Caki2 (cell line): Measurements from ENCODE around the gene FAM162A. TPM values are rescaled to one million over a fixed set of nuclear protein-coding genes. Genes with fewer than 3 reads are reported as not detected.

Source experiments
- DNase-seq: peaks from one replicate; pipeline ENCODE4 v3.0.0-alpha.2; 2015; ENCODE audit warnings: low read depth
- in situ Hi-C: cut with HindIII; loops from 2 replicates; pipeline ENCODE4 v1.10.0; 2016; ENCODE audit warnings: low sequenced_read_pairs, low pct_unique_long_range_greater_than_20kb, mixed read lengths
- total RNA-seq: library from RNA; depleted of rRNA; stranded (reverse); fragments of >200 nt; shearing (Covaris generic); gene quantifications from 2 replicates; pipeline ENCODE4 v1.2.3, GENCODE V29; 2014; ENCODE audit warnings: low replicate concordance

Gene FAM162A
- total RNA-seq, 1 experiment from 2014 or later: 36.5 TPM

GRCh38 chr3:122374034-122374433 lies 9.9 kb upstream of the FAM162A start:
- DNase-seq: no peak
- in situ Hi-C loops: no loop called here

DNA sequence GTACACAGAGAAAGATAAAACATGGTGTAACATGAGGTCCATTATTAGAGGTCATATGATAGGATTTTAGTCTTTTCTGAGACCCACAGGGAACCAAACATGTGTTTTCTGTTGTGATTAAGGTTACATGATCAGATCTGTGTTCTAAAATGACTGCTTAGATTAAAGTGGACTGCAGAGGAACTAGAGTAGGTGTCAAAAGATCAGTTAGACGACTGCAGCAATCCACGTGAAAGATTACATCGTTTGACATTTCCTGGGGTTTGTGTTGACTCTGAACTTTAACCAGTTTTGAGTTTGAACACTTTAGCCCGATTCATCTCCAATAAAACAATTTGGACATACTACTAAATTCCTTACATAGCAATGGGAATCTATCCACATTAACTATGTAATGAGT lies 6.0 kb upstream of the FAM162A start:
- DNase-seq: no peak
- in situ Hi-C loops: no loop called here

DNA sequence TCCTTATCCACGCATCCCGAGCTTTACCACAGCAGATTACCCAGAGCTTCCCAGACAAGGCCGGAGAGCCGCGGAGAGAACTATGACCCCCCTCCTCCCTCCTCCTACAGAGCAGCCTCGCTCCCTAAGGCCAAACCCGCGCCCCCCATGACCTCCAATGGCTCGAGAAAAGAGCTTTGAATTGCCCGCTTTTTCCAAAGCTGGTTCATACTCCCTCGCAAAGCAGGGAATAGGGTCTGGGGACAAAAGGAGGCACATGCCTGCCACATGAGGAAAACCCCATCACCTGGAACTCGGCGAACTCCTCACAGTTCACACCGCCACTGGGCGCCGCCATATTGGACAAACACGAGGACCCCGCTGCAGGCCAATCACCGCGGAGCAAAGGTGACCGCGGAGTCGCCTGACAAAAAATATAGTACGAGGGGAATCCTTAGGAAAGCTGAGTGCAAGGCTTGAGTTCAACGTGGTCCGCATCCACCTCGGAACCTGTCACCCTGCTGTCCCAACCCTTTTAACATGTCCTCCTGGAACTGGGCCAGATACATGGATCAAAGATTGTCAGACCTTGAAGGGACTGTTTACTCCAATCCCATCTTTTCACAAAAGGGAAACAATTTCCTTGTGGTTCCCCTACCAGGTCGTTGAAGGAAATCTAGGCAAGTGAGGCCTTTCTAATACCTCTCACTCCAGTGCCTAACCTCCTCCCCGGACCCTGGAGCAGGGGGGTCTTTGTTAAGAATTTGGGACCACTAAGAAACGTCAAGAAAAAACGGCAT lies 905 bp upstream of the FAM162A start, which contains the start of gene MIX23:
MIX23 (minus strand) TSS at position 344 of the 779 bp plus-strand sequence; CDS start at position 337, 7 bp downstream.
- in situ Hi-C loops: no loop called here
- DNase-seq: peak; percentile 82

- DNase-seq: no peak
- in situ Hi-C loops: no loop called here
Measured at GRCh38 chr3:122387709-122388108, 3.7 kb downstream of the FAM162A start.

- in situ Hi-C loops: no loop called here
- no peak for DNase-seq
Measured at GRCh38 chr3:122389197-122389596, 5.2 kb downstream of the FAM162A start.

DNA sequence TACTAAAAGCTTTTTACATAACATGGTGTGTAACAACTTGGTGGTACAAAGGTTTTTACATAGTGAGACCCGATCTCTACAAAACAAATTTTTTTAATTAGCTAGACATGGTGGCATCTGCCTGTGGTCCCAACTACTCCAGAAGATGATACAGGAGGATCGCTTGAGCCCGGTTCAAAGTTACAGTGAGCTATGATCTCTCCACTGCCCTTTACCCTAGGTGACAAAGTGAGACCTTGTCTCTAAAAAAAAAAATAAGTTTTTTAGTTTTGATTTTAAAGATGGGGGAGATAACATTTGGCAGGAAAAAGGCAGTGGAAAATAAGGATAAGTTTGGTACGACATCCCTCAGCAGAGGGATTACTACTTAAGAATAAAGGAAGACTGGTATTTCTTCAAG lies 5.9 kb downstream of the FAM162A start:
- in situ Hi-C loops: no loop called here

DNA sequence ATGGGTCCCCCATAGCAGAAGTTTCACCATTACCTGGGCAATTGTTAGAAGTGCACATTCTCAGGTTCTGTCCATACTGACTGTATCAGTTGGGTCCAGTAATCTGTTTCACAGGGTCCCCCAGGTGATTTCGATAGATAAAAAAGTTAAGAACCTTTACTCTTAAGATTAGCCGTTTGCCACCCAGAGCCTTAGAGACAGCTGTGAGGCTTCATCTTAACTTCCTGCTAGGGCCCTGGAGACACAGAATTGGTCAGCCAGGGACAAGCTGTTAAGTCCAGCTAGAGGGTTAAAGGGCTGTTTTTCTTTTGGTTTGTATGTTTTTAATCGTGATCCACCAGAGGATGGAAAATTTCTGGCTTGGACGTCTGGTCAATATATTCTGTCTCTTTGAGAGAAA lies 6.7 kb downstream of the FAM162A start:
- in situ Hi-C loops: no loop called here
- no peak for DNase-seq

More for the DNA sequence above, 5.9 kb downstream of the FAM162A start:
- no peak for DNase-seq

DNA sequence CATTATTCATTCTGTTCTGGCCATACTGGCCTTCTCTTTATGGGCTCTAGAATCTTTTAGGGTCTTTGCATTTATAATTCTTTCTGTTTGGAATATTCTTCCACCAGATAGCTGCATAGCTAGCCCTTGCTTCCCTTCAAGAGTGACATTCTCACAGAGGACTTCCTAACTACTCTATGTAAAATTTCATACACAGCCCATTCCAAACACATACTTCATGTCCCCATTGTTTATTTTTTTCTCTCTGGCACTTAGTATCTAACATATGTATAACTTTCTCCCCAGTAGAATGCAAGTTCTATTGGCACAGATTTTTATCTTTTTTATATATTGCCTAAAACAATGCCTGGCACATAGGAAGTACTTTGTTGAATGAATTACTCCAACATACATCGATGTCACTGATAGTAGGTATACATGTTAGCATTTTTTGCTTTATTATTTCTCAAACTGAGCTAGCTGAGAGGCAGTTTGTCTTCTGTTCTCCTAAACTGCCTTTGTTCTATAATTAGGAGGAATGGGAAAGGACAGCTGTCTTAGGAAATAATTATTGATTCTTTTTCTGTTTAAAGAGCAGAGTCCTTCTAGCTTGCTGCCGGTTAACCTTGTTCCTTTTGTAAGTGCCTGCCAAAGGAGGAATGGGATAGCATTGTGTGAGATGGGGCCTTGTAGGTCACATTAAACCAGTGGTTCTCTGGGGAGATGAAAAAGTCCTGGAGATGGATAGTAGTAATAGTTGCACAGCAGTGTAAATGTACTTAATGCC lies 7.9 kb downstream of the FAM162A start:
- in situ Hi-C loops: no loop called here
- no peak for DNase-seq

DNA sequence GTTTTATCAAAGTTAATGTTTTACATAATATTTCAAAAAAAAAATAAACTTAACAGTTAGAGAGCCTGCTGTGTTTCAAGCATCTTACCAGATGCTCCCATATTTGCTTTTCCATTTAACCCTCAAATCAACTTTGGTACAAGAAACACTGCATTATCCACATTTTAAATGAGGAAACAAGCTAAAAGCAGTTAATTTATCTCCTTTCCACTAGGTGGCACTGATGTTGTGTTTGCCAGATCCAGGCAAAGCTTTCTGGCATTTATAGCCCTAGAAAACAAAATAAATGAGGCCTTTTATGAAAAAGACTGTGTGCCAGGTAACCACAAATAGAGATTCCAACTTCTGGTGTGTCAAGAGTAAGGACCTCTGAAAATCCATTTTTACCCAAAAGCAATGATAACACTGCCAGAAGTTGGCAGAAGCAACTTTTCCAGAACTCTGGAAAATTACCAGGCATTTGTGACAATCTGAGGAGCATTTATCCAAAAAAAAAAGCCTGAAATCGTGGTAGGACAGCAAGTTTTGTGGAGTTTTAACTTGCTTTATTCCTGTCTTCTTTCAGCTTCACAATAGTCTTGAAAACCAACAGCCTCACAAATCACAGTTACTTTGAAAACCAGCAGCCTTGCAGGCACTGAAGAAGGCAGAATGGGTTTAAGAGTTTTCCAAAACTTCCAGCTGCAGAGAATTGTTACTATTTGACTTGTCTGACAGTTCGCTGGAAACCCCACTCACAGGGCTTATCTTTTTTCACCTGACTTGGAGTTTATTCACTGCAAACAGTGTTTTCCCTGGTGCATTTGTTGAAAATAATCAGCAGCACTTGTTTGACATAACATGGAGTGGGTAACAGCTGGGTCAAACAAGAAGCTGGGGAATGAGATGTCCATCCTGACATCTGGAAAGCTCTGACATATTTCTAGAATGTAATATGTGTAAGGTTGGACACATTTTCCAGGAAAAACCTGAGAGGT lies 9.2 kb downstream of the FAM162A start:
- in situ Hi-C loops: no loop called here
- peak; percentile 8 for DNase-seq

- DNase-seq: no peak
- in situ Hi-C loops: no loop called here
Measured at GRCh38 chr3:122394173-122394572, 10.2 kb downstream of the FAM162A start.

DNA sequence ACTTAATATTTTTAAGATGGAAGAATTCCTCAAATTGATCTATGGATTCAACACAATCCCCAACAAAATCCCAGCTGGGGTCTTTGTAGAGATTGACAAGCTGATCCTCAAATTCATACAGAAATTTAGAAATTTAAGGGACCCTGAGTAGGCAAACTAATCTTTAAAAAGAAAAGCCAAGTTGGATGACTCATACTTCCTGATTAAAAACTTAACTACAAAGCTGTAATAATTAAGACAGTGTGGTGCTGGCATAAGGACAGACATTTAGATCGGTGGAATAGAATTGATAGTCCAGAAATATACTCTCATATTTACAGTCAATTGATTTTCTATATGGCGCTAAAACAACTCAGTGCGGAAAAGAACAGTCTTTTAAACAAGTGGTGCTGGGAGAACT lies 11.6 kb downstream of the FAM162A start:
- DNase-seq: no peak
- in situ Hi-C loops: no loop called here

DNA sequence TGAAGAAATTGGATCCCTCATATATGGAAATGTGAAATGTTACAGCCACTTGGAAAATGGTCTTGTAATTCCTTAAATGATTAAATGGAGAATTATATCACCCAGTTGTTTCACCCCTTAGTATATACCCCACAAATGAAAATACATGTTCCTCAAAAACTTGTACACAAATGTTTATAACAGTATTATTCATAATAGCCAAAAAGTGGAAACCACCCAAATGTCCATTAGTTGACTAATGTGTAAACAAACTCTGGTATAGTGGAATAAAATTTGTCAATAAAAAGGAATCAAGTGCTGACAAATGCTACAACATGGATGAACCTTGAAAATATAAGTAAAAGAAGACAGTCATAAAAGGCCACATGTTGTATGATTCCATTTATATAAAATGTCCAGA lies 12.5 kb downstream of the FAM162A start:
- in situ Hi-C loops: no loop called here
- no peak for DNase-seq

GRCh38 chr3:122397201-122397600 lies 13.2 kb downstream of the FAM162A start:
- in situ Hi-C loops: no loop called here
- no peak for DNase-seq

DNA sequence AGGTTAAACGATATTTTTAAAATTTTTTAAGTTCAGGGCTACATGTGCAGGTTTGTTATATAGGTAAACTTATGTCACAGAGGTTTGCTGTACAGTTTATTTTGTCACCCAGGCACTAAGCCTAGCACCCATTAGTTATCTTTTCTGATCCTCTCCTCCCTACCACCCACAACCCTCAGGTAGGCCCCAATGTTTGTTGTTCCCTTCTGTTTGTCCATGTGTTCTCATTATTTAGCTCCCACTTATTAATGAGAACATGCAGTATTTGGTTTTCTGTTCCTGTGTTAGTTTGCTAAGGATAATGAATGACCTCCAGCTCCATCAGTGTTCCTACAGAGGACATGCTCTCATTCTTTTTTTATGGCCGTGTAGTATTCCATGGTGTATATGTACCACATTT lies 14.9 kb downstream of the FAM162A start:
- in situ Hi-C loops: no loop called here
- DNase-seq: no peak

DNA sequence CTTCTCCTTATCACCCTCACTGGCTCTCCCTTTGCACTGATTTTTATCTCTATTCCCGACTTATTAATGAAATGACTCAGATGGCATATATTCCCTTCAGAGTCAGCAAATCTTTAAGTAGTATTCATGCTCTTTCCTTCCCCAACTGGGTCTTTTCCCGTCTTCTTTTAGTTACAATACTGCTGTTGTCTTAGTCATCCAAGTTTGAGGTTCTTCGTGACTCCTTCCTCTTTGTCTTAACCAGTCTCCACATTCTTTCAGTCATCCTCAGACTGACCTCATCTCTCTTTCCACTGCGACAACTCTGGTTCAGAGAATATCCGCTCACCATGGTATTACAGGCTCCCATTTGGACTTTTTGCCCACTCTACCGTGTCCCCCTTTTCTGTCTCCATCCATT lies 19.5 kb downstream of the FAM162A start:
- no peak for DNase-seq
- in situ Hi-C loops: no loop called here

GRCh38 chr3:122405015-122405414 lies 21.0 kb downstream of the FAM162A start:
- DNase-seq: no peak
- in situ Hi-C loops: no loop called here

GRCh38 chr3:122406198-122406597 lies 22.2 kb downstream of the FAM162A start:
- no peak for DNase-seq
- in situ Hi-C loops: no loop called here

- in situ Hi-C loops: no loop called here
- DNase-seq: no peak
Measured at GRCh38 chr3:122407946-122408345, 24.0 kb downstream of the FAM162A start.
